Type B pancreatic cell (in vitro differentiated cells): ENCODE measurements around the gene NHLRC4. TPM values are rescaled to one million over a fixed set of nuclear protein-coding genes. Genes with fewer than 3 reads are reported as not detected.

Experiments used
- DNase-seq: peaks from one replicate; pipeline ENCODE4 v3.0.0; 2021; ENCODE audit warnings: mixed read lengths; ENCODE audit not compliant: unreplicated experiment; ENCODE audit errors: extremely low spot score
- H3K27ac Mint-ChIP-seq: 2 replicates; pipeline ENCODE4 v1.8.0; 2021; ENCODE audit warnings: mild to moderate bottlenecking, mixed read lengths
- H3K27me3 Mint-ChIP-seq: 2 replicates; pipeline ENCODE4 v1.8.0; 2021; ENCODE audit warnings: mixed read lengths
- H3K36me3 Mint-ChIP-seq: 2 replicates; pipeline ENCODE4 v1.8.0; 2021; ENCODE audit warnings: mixed read lengths
- H3K4me1 Mint-ChIP-seq: one replicate; pipeline ENCODE4 v1.8.0; 2021; ENCODE audit warnings: mixed read lengths; ENCODE audit not compliant: unreplicated experiment
- H3K4me3 Mint-ChIP-seq: 2 replicates; pipeline ENCODE4 v1.8.0; 2021; ENCODE audit warnings: mild to moderate bottlenecking, mixed read lengths
- H3K9me3 Mint-ChIP-seq: 2 replicates; pipeline ENCODE4 v1.8.0; 2021; ENCODE audit warnings: mixed read lengths
- total RNA-seq: library from RNA; stranded (reverse); gene quantifications from 2 replicates; pipeline ENCODE4 v1.2.1, GENCODE V29; 2021; ENCODE audit warnings: low replicate concordance
- TF ChIP-seq, protein P1 (sequence below): fragments of 200-600 bp; sonication (generic); conservative IDR thresholded peaks from 2 replicates; pipeline ENCODE4 v1.5.0; 2021; ENCODE audit warnings: antibody characterized with exemption, mild to moderate bottlenecking

NHLRC4 gene
- total RNA-seq, 1 donor from 2014 or later: 1.4 TPM

GRCh38 chr16:525123-525519 is 41.7 kb upstream of the NHLRC4 start:
- no peak for DNase-seq
- Mint-ChIP-seq H3K4me1 (peaks cover 4% of the 10 kb centered on the region), H3K9me3 (no peaks in the 10 kb centered on the region), H3K36me3 (no peaks in the 10 kb centered on the region), H3K27me3 (no peaks in the 10 kb centered on the region), H3K27ac (peak overlapping the region; percentile 95), H3K4me3 (peak overlapping the region; percentile 80)
- TF ChIP-seq, protein P1, sequence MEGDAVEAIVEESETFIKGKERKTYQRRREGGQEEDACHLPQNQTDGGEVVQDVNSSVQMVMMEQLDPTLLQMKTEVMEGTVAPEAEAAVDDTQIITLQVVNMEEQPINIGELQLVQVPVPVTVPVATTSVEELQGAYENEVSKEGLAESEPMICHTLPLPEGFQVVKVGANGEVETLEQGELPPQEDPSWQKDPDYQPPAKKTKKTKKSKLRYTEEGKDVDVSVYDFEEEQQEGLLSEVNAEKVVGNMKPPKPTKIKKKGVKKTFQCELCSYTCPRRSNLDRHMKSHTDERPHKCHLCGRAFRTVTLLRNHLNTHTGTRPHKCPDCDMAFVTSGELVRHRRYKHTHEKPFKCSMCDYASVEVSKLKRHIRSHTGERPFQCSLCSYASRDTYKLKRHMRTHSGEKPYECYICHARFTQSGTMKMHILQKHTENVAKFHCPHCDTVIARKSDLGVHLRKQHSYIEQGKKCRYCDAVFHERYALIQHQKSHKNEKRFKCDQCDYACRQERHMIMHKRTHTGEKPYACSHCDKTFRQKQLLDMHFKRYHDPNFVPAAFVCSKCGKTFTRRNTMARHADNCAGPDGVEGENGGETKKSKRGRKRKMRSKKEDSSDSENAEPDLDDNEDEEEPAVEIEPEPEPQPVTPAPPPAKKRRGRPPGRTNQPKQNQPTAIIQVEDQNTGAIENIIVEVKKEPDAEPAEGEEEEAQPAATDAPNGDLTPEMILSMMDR: no peak

DNA sequence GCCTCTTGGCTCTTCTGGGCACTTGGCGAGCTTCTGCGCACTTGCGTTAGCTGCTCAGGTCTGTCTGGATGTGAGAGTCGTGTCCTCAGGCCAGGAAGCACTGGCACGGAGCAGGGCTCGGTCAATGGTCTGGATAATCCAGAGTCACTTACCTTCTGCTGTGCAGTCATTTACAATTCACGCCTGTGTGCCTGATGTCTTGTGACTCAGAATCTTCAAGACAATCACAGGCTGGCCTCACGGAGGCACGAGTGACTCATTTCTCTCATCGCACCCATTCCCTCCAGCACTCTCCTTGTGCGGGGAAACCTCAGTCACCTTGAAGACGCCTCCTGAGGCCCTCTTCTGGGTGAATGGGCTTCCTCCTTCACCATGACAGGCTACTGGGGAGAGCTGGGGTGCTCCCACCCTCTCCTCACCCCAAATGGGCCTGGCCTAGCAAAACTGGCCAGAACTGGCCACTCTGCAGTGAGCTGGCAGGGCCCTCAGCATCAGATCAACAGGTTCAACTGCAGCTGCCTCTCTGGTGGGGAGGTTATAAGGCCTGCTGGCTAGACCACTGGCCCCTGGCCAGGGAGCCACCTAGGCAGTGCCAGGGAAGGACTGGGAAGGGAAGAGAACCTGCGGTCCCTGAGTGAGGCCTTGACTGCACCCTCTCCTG is 41.2 kb upstream of the NHLRC4 start:
- DNase-seq: no peak
- TF ChIP-seq, protein P1: no peak
- peaks cover 4% of the 10 kb centered on the region for H3K4me1 Mint-ChIP-seq
- no peaks in the 10 kb centered on the region for H3K27me3 Mint-ChIP-seq
- no peaks in the 10 kb centered on the region for H3K9me3 Mint-ChIP-seq
- peak overlapping the region; percentile 95 for H3K27ac Mint-ChIP-seq
- H3K4me3 Mint-ChIP-seq: peak overlapping the region; percentile 80
- H3K36me3 Mint-ChIP-seq: no peaks in the 10 kb centered on the region

- TF ChIP-seq, protein P1: no peak
- H3K27ac Mint-ChIP-seq: peak overlapping the region; percentile 95
- H3K4me1 Mint-ChIP-seq: peaks cover 4% of the 10 kb centered on the region
- no peaks in the 10 kb centered on the region for H3K9me3 Mint-ChIP-seq
- H3K4me3 Mint-ChIP-seq: peak overlapping the region; percentile 95
- no peaks in the 10 kb centered on the region for H3K27me3 Mint-ChIP-seq
- no peak for DNase-seq
- H3K36me3 Mint-ChIP-seq: no peaks in the 10 kb centered on the region
These were observed 40.4 kb upstream of the NHLRC4 start for GRCh38 chr16:526181-527014.

DNA sequence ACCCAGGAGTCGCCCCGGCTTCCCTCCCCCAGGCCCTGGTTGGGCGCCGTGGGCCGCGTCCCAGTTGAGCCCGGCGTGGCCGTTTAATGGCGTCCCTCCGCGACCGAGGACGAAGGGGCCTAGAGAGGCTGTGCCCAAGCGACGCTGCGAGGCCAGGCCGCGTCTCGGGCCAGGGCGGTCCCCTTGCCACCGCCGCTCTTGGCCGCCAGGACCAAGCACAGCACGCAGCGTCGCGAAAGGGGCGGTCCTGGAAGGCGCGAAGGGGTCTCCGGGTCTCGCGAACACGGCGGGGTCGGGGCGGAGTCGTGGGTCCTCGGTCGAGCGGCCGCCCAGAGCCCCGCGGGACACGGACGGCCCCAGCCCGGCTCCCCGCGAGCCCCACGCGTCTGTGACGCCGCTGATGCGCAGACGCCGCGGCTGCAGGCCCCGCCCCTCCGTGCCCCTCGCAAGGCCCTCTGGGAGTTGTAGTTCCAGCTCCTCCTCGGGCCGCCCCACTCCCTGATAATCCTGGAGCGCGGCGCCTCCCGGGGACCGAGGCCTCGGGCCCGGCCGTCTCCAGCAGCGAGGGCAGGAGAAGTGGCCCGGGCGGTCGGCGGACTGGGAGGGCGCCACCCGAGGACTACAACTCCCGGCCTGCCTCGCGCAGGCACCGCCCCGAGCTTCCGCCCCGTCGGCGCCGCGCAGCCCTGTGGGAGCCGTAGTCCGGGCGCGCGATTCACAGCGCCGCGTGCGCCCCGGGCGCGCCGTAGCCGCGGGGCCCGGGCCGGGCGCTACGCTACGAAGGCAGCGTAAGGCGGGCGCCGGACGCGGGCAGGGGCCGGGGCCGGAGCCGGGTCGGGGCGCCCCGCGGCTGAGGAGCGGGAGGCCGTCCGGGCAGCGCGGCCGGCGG is 39.5 kb upstream of the NHLRC4 start, which contains the start of gene CAPN15:
Gene CAPN15 (plus strand): TSS at position 698 of the 889 bp plus-strand sequence. CDS start 19,127 bp downstream, outside the sequence.
- TF ChIP-seq, protein P1: peak; percentile 70
- Mint-ChIP-seq H3K27ac (peak within 1 kb of the TSS; percentile 95), H3K4me1 (peaks cover 4% of the 10 kb centered on the region), H3K27me3 (no peaks in the 10 kb centered on the region), H3K36me3 (no peaks in the 10 kb centered on the region), H3K9me3 (no peaks in the 10 kb centered on the region), H3K4me3 (peak within 1 kb of the TSS; percentile 95)
- DNase-seq: peak; percentile 93
